Posterior cingulate gyrus (tissue), 11 donors: Measurements from ENCODE around the gene AFTPH.

ENCODE experiments used
- DNase-seq, 10 donors: peaks; one replicate each; pipeline versions ENCODE4 v3.0.0 to v3.0.0-alpha.2; 2020 to 2021; ENCODE audit warnings: mixed read lengths in 3 of 10
- intact Hi-C: fragments of 100-400 bp; cut with DNase I; formaldehyde crosslinking; loops from one replicate; pipeline ENCODE4 v1.15.1; 2023

Gene AFTPH

GRCh38 chr2:64538764-64539433 lies 14.8 kb downstream of the AFTPH start:
- no peak for DNase-seq
- intact Hi-C loops, result no loop called here

GRCh38 chr2:64540615-64541014 lies 16.5 kb downstream of the AFTPH start:
- intact Hi-C loops, result no loop called here

GRCh38 chr2:64541547-64541946 lies 17.4 kb downstream of the AFTPH start:
- no peak for DNase-seq
- intact Hi-C loops, result no loop called here

More at GRCh38 chr2:64540615-64541014, 16.5 kb downstream of the AFTPH start:
- no peak for DNase-seq

DNA sequence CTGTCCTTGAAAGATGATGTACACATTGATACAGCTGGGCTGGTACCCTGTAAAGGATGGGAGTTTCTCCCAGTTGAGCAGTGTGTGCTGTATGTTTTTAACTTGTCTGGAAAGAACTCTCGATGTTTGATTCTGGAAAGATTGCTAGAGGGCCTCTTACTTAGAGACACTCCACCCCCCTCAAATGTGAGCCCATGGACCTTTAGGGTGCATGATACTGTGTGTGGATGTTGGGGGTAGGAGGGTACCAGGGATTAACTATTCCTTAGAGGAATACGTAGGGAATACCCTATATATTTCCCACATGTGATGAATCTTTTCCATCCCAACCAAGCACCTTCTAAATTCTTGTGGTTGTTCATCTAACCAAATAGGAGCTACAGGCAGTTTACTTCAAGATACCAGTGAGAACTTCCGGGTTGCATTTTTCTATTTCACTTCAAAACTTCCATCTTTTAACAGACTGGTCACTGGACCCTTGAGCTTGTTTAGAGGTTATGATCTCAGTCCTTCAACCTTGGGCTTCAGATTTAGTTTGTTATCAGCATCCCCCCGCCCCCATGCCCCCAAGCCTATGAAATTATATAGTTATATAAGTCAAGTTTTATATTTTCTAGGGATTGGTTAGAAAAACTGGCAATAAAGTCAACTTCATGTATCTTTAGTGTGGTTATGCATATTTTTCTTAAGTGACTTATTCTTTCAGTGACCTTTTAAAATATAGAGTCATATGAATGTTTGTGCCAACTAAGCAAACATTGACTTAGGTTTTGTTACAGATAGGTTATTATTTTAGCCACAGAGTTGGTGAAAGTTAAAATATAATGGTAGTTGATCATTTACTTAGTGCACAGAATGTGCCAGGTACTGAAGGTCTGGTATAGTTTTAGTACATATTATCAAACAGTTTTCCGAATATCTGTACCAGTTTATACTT lies 18.2 kb downstream of the AFTPH start:
- intact Hi-C loops, result no loop called here
- DNase-seq, result no peak

GRCh38 chr2:64543008-64543697 lies 19.0 kb downstream of the AFTPH start:
- intact Hi-C loops, result no loop called here
- DNase-seq, result no peak

DNA sequence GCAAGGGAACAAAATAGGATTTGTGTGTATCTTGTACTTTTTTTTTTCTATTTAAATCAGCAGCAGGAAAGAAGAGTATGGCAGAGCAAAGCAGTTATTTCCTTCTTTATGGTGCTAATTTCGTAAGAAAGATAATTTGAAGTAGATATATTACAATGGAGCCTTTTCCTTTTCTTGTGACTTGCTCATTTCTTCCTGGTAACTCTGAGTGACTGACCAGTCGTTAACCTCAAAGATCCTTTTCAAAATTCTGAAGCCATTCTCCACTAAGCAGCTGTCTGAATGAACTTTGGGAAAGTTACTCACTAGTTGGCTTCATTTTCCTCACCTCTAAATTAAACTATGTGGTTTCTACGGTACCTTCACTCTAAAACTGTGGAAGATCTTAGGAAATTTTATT lies 24.6 kb downstream of the AFTPH start:
- intact Hi-C loops, result no loop called here
- DNase-seq, result no peak

GRCh38 chr2:64550042-64550441 lies 25.9 kb downstream of the AFTPH start:
- intact Hi-C loops, result no loop called here
- DNase-seq, result no peak

DNA sequence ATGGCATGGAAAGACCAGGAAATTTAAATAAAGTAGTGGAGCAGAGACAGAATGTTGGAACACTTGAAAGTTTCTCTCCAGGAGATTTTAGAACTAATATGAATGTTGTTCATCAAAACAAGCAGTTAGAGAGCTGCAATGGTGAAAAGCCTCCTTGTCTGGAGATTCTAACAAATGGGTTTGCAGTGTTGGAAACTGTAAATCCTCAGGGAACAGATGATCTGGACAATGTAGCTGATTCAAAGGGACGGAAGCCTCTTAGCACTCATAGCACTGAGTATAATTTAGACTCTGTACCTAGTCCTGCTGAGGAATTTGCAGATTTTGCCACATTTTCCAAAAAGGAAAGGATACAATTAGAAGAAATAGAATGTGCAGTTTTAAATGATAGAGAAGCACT lies 27.7 kb downstream of the AFTPH start:
- intact Hi-C loops, result no loop called here
- no peak for DNase-seq

GRCh38 chr2:64554117-64554516 lies 30.0 kb downstream of the AFTPH start:
- intact Hi-C loops, result no loop called here
- DNase-seq, result no peak

DNA sequence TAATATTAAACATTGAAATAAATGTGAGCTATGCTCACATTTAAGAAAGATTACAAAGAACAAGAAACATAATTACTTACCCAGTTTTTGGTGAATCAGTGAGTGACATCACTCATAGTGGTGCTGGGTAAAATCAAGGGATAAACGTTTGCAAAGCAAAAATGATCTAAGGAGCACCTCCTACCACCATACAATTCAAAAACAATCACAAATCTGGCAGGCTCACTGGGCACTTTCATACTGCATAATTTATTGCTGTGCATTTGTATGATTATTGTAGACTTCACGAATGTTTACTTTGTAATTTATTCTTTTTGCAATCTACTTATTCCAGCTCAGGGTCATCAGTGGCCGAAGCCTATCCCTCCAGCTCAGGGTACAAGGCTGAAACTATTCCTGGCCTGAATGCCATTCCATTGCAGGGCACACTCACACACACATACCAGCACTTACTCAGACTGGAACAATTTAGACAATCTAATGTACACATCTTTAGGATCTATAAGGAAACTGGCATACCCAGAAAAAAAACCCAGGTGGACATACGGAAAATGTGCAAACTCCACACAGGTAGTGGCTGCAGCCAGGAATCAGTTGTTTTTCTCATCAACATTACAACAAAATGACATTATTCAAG lies 34.4 kb downstream of the AFTPH start:
- no peak for DNase-seq
- intact Hi-C loops, result no loop called here

DNA sequence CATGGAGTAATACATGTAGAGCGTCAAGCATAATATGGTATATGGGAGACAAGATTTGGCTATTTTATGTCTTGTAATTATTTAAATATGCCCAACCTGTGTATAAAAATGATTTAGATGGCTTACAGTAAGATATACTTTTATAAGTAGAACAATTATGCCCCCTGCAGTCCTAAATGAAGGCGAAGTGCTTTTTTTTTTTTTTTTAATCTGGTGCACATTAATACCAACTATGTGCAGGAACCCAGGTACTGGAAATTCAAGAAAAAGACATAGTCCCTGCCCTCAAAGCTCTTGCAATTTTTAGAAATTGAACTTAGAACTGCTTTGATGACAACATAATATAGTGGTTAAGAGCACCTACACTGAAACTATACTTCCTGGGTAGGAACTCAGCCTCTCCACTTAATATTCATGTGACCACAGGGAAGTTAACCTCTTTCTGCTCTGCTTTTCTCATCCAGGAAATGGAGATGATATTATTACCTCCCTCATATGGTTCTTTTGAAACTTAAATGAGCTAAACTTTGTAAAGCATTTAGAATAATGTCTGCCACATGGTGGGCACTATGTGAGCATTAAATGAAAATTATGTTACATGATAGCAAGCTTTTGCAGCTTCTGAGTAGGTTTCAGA lies 38.1 kb downstream of the AFTPH start:
- no peak for DNase-seq
- intact Hi-C loops, result loop anchor here (5.0 to 10.0 kb wide), 2 partner anchors 40 to 227 kb away; partner anchors contain the start of gene AFTPH

DNA sequence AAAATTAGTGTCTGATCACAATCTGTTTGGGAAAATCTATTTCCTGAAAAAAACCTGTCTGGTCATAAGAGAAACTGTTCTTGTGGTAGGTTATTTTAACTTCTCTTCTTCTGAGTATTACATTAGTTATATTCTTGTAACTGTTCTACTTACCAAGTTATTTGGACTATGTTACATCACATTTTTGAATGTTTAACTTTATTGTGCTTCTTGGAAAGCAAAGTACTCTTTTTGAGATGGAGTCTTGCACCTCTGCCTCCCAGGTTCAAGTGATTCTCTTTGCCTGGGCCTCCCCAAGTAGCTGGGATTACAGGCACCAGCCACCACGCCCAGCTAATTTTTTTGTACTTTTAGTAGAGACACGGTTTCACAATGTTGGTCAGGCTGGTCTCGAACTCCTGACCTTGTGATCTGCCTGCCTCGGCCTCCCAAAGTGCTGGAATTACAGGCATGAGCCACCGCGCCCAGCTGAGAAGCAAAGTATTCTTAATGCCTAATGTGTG lies 39.4 kb downstream of the AFTPH start:
- intact Hi-C loops, result loop anchor here (5.0 to 10.0 kb wide), 2 partner anchors 41 to 229 kb away; partner anchors contain the start of gene AFTPH
- no peak for DNase-seq

- intact Hi-C loops, result loop anchor here (10.0 kb wide), 1 partner anchor 231 kb away; no protein-coding TSS in a partner anchor
- no peak for DNase-seq
Measured at GRCh38 chr2:64565949-64566710, 42.0 kb downstream of the AFTPH start.

GRCh38 chr2:64567473-64567872 lies 43.3 kb downstream of the AFTPH start:
- DNase-seq, result no peak
- intact Hi-C loops, result loop anchor here (10.0 kb wide), 1 partner anchor 233 kb away; no protein-coding TSS in a partner anchor

DNA sequence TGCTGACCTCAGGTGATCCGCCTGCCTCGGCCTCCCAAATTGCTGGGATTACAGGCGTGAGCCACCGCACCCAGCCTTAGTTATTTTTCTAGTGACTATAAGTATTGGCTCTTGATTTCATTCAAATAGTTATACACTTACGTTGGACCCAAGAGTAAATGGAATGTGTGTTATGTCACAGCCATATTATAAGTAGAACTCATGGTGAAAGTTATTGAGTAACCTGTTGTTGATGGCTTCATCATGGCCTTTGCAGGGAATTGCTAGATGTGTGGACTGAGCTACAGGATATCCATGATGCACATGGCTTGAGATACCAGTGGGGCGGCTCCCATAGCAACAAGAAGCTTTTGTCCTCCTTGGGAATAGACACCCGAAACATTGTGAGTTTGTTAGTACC lies 44.7 kb downstream of the AFTPH start:
- no peak for DNase-seq
- intact Hi-C loops, result loop anchor here (10.0 kb wide), 1 partner anchor 234 kb away; no protein-coding TSS in a partner anchor

DNA sequence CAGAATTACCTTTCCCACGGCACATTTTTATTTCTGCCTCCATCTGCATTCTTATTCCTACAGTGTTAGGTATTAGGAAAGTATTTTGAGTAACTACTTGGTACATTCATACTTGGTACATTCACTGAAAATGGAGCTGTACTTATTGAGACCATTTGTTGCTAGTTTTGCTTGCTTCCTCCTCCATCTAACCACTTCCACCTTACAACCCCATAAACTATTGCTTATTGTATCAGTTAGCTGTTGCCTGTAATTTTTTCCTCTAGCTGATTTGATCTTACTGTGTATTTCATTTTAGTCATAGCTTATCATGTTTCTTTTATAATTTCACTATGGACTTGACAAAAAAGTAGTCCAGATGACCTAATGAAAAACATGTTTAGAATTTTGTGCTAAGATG lies 50.7 kb downstream of the AFTPH start:
- no peak for DNase-seq
- intact Hi-C loops, result no loop called here

DNA sequence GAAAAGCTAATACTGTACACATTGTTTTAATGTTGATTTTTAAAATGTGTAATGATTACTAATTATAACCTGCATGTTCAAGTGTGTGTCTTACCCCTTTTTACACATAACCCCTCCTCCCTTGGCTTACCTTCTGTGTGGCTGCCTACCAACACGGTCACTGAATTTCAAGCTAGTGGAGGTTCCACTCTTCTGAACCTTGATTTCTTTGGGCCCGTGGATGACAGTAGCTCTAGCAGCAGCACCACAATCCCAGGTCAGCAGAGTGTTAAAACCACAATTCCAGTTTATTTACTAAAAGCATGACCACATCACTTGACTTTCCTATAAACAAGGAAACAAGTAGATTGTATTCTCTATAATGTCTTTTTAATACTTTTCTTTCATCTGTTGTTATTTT lies 56.9 kb downstream of the AFTPH start:
- intact Hi-C loops, result no loop called here
- DNase-seq, result no peak

DNA sequence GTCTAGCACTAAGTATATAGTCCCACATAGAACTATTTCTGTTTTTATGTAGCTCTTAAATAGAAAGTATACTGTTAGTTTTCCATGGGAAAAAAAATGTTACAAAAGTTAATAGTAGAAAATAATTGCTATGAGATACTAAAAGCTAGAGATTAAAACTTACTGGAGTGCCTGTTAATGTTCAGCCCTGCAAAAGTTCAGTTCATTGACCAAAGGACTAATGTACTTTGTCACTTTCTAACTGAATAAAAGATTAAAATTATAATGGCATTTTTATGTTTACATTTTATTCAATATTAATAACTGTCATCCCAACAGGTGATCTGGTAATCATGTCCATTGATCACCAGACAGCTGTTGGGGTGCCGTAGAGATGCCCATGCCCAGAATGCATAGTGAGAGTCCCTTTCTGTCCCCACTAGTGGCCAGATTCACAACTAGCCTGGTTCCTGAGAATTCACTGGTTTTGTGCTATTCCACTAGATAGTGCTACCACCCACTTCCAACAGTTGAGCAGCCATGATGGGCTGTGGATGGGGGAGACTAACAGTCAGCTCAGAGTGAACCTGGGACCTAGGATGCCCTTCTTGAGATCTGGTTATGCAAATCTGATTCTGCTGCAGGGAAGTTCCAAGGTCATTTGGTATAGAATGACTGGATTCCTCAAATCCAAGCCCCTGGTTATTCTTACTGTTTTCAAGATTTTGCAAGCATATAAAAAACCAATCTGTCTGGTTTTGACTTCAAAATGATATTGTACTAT lies 57.8 kb downstream of the AFTPH start:
- DNase-seq, result no peak
- intact Hi-C loops, result no loop called here
